GM18505 (cell line): ENCODE data around the gene ABCG8.

Experiments
- ATAC-seq: cut with Tn5 transposase; IDR thresholded peaks from one replicate; pipeline ENCODE4 v1.9.1; 2021; ENCODE audit not compliant: unreplicated experiment
- POLR2A ChIP-seq: IDR thresholded peaks from 4 replicates; pipeline ENCODE4 v1.6.1; 2011; ENCODE audit warnings: borderline replicate concordance; ENCODE audit not compliant: insufficient read depth, insufficient read length; ENCODE audit errors: extremely low read depth

Gene ABCG8

DNA sequence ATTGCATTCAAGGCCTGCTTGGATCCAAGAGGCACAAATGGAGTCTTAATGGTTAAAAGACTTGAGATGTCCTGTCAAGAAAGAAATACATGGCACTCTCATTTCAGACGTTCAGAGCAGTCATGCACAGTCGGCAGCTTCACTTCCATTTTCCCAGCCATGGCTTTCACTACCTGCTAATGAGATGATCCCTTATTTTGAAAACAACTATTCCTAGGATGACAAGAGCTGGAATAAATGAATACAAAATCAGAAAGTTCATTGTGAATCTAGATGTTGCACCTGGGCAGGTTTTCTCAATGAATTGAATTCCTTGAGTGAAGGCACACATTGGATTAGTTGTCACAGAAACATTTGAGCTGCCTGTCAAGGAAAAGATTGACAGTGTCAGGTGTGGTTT is 25.8 kb upstream of the ABCG8 start:
- no peak for TF ChIP-seq POLR2A
- ATAC-seq: no peak

GRCh38 chr2:43814711-43815110 is 24.1 kb upstream of the ABCG8 start:
- ATAC-seq: no peak

DNA sequence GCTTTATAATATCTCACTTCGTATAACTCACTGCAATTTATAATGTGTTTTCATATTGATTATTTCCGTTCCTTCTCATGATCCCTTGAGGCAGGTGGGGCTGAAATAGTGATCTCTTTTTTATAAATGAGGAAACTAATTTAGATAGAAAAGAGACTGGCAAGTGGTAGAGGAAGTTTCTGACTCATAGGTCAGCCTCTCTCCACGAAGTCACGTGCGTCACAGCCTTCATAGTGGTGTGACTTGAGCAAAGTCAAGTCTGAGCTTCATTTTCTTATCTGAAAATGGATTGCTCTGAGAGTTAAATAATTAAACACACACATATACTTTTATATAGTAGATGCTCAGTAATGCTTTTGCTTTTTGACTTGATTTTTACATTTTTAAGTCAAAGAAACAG is 20.0 kb upstream of the ABCG8 start:
- no peak for ATAC-seq
- TF ChIP-seq POLR2A: no peak

More at GRCh38 chr2:43814711-43815110, 24.1 kb upstream of the ABCG8 start:
- TF ChIP-seq POLR2A: no peak

- no peak for ATAC-seq
Measured at GRCh38 chr2:43819491-43820163, 19.1 kb upstream of the ABCG8 start.

DNA sequence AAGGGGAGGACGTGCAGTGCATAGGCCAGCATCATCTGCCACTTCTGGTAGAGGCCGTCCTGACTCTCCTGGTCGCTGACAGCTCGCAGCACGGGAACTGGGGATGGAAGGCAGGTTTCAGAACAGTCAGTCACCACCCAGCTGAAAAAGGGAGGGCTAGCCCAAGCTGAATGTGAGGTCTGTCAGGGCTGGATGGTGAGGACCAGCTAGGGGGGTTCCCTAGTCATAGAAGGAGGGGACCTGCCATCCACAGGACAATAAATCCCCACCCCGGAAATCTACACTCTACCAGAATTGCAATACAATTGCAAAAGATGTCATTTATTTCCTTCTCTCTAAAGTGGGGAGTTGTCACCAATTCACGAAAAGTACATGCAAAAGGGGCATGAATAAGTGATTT is 15.9 kb upstream of the ABCG8 start:
- ATAC-seq: no peak
- TF ChIP-seq POLR2A: no peak

More at GRCh38 chr2:43819491-43820163, 19.1 kb upstream of the ABCG8 start:
- no peak for TF ChIP-seq POLR2A

DNA sequence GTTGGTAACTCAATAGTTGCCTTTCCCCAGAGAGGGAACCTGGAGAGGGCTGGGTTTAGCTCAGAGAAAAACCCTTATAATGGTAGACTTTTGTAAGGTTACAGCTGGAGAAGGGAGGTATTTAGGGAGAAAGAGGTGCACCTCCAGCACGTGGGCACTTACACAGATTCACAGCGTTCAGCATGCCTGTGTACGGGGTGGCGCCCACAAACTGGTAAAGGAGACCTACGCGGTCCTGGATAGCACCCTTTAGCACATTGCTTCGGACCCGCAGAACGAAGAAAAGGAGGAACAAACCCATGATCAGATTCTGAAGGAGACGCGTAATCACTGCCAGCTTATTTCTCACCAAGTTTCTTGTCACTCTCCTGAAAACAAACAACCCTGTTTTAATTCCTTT is 15.0 kb upstream of the ABCG8 start:
- TF ChIP-seq POLR2A: no peak
- no peak for ATAC-seq

GRCh38 chr2:43824512-43824911 is 14.3 kb upstream of the ABCG8 start:
- ATAC-seq: no peak

GRCh38 chr2:43824951-43825493 is 13.7 kb upstream of the ABCG8 start:
- TF ChIP-seq POLR2A: no peak
- ATAC-seq: no peak

More at GRCh38 chr2:43824512-43824911, 14.3 kb upstream of the ABCG8 start:
- no peak for TF ChIP-seq POLR2A

GRCh38 chr2:43825841-43826240 is 12.9 kb upstream of the ABCG8 start:
- no peak for ATAC-seq
- TF ChIP-seq POLR2A: no peak

DNA sequence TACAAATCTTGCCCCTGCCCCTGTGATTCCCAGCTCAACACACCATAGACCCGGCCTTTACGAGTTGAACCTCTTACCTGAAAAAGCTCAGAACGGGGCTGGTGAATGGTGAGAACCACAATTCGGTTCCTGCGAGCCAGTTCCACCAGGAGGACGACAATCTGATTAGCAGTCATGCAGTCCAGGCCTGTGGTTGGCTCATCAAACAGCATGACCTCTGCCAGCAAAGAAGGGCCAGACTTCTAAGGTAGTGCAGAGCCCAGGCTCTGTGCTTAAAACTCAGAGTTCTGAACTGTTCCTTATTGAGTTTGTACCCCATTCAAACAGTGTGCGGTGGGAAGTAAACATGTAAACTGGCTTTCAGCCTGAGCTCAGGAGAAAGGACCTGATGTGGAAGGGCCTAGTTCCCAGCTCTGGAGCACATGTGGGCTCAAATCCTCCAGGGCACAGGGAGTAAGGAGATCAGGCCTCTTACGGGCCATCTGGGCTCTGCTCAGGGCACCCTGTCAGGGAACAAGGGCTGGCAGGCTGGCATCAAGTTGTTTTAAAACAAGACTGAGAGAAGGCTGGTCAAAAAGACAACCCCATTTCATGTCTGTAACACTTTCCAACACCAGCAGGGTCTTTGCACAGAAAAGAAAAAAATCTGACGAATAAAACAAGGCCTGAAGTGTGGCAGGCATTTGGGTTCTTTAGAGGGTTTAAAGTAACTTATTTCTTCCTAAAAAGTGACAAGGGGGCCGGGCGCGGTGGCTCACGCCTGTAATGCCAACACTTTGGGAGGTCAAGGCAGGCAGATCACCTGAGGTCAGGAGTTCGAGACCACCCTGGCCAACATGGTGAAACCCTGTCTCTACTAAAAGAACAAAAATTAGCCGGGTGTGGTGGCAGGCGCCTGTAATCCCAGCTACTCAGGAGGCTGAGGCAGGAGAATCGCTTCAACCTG is 12.2 kb upstream of the ABCG8 start:
- ATAC-seq: no peak
- no peak for TF ChIP-seq POLR2A

DNA sequence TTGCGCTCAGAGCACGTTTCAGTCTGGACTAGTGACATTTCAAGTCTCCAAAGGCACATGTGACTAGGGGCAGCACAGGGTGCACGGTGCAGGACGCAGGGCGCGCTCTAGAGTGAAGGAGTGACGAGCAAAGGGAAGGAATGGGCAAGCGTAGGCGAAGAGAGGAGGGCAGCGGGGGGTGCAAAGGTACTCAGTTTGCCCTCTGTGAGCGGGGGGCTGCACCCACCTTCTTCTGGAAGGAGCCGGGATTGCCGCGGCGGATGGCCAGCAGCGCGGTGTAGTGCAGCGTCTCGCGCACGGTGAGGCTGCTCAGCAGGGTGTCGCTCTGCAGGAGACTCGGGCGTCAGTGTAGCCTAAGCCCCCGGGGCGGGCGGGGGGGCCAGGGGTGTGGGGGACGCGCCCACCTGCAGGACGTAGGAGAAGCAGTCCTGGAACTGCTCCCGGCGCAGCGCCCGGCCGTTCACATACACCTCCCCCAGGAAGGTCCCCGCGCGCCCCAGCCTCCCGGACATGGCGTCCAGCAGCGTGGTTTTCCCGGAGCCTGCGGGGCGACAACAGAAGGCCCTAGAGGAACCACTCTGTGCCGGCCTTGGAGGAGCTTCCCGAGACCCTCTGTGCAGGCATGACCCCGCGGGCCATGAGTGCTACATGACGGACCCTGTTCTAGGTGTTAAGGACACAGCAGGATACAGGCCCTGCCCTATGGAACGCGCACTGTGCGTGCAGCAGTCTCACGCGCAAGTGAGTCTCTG is 7.1 kb upstream of the ABCG8 start:
- no peak for ATAC-seq
- TF ChIP-seq POLR2A: no peak

DNA sequence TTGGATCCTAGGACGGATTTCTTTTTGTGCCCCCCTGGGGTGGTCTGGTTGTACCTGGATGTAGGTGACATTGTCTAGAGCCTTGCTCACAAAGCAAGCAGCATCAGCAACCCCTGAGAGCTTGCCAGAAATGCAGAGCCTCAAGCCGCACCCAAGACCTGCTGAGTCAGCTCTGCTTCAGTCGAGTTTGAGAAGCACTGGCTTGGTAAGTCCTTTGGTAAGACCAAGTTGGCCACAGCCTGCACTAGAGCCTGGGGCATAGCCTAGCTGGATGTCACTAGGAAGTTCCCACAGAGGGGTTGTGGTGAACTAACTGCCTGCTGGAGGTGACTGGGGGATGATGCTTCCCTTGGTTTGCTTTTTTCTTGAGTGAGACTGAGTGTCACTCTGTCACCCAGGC is 6.3 kb upstream of the ABCG8 start:
- TF ChIP-seq POLR2A: no peak
- no peak for ATAC-seq

DNA sequence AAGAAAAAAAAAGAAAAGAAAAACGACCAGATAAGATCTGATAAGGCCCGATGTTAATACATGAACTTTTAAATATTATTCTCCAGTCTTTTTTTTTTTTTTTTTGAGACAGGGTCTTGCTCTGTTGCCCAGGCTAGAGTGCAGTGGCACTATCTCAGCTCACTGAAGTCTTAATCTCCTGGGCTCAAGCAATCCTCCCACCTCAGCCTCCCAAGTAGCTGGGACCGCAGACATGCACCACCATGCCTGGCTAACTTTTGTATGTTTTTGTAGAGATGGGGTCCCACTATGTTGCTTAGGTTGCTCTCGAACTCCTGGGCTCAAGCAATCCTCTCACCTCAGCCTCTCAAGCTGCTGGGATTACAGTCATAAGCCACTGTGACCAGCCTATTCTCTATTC is 1.7 kb upstream of the ABCG8 start:
- TF ChIP-seq POLR2A: no peak
- ATAC-seq: no peak
